HUES6 (cell line): ENCODE data around the gene CPAMD8.

Source experiments
- H3K27ac ChIP-seq: 2 replicates; pipeline ENCODE4 v1.7.0; 2013; ENCODE audit warnings: low read depth, mild to moderate bottlenecking, low read length, inconsistent platforms
- H3K27me3 ChIP-seq: 2 replicates; pipeline ENCODE4 v1.6.1; 2013; ENCODE audit warnings: low read length; ENCODE audit not compliant: control insufficient read depth, insufficient read depth
- H3K36me3 ChIP-seq: 2 replicates; pipeline ENCODE4 v1.6.1; 2013; ENCODE audit warnings: low read length; ENCODE audit not compliant: control insufficient read depth, insufficient read depth
- H3K4me1 ChIP-seq: 2 replicates; pipeline ENCODE4 v1.6.1; 2013; ENCODE audit warnings: low read length; ENCODE audit not compliant: control insufficient read depth, insufficient read depth
- H3K4me3 ChIP-seq: 2 replicates; pipeline ENCODE4 v1.5.1; 2013; ENCODE audit warnings: low read depth, low read length
- H3K9ac ChIP-seq: one replicate; pipeline ENCODE4 v1.6.1; 2013; ENCODE audit warnings: mild to moderate bottlenecking, low read length
- H3K9me3 ChIP-seq: 2 replicates; pipeline ENCODE4 v1.6.1; 2013; ENCODE audit warnings: low read depth, low read length; ENCODE audit not compliant: control insufficient read depth, insufficient read depth

Gene CPAMD8

DNA sequence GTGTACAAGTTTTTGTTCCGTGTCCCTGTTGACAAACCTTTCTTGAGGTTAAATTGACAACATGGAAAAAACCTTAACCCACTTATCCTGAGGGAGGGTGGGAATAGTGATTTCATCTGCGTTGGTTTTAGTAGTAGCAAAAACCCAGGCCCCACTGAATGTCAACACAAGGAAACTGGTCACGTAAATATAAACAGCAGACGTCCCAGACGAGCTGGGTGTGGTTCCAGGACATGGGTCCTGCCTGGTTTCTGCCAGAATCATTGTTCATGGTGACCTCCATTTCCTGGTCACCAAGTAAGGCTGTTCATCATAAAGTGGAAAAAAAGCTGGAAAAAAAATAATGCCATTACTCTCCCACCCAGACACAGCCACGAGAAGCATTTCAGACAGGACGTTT, 154.7 kb downstream of the CPAMD8 start:
- Histone ChIP-seq H3K9ac (no peak overlapping the region), H3K9me3 (no peaks in the 10 kb centered on the region), H3K27ac (no peak overlapping the region), H3K4me3 (no peak overlapping the region), H3K27me3 (no peaks in the 10 kb centered on the region), H3K36me3 (peaks cover 79% of the 10 kb centered on the region), H3K4me1 (no peaks in the 10 kb centered on the region)

DNA sequence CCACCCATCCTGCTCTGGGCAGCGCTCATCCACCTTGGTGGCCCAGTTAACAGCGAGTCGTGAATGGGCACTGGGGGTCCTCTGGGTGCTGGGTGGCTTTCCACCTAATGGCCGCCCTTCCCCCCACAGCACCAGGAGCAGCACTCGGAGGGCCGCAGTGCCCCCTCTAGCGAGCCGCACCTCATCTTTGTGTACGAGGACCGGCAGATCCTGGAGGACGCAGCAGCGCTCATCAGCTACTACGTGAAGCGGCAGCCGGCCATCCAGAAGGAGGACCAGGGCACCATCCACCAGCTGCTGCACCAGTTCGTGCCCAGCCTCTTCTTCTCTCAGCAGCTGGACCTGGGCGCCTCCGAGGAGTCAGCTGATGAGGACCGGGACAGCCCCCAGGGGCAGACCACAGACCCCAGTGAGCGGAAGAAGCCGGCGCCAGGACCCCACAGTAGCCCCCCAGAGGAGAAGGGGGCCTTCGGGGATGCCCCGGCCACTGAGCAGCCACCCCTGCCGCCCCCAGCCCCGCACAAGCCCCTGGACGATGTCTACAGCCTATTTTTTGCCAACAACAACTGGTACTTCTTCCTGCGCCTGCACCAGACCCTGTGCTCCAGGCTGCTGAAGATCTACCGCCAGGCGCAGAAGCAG, 157.2 kb downstream of the CPAMD8 start:
- Histone ChIP-seq H3K27me3 (no peaks in the 10 kb centered on the region), H3K9me3 (no peaks in the 10 kb centered on the region), H3K4me3 (no peak overlapping the region), H3K27ac (no peak overlapping the region), H3K4me1 (no peaks in the 10 kb centered on the region), H3K9ac (no peak overlapping the region), H3K36me3 (peaks cover 89% of the 10 kb centered on the region)

DNA sequence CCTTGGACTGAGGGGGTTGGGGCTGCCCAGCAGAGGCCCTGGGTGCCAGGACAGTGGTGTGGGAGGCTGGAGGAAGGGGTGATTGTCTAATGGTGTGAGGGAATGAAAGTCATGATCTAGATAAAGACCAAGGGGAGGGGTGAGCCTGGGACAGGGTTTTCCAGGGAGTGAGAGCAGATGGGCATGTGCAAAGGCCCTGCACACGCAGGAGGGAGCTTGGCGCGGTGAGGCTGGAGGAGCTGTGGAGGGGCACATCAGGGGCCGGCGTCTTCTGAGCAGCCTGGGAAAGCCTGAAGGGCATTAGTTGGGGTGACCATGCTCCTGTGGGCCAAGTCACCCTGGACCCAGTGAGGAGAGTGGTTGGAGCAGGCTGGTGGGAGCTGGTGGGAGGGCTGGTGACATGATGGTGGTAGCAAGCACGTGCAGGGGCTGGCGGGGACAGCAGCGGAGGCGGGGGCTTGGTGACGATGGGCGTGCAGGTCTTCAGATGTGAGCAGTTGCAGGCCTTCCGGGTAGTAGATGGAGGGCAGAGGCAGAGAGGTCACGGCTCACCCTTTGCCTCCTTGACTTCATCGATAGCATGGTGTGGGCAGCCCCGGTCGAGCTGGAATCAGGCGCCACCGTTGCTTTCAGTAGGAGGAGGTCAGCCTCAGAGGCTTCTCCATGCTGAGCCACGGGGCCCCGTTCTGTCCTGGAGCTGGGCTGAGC, 158.0 kb downstream of the CPAMD8 start:
- peaks cover 91% of the 10 kb centered on the region for H3K36me3 ChIP-seq
- no peak overlapping the region for H3K9ac ChIP-seq
- no peak overlapping the region for H3K27ac ChIP-seq
- no peaks in the 10 kb centered on the region for H3K4me1 ChIP-seq
- H3K9me3 ChIP-seq = no peaks in the 10 kb centered on the region
- H3K4me3 ChIP-seq = no peak overlapping the region
- no peaks in the 10 kb centered on the region for H3K27me3 ChIP-seq

DNA sequence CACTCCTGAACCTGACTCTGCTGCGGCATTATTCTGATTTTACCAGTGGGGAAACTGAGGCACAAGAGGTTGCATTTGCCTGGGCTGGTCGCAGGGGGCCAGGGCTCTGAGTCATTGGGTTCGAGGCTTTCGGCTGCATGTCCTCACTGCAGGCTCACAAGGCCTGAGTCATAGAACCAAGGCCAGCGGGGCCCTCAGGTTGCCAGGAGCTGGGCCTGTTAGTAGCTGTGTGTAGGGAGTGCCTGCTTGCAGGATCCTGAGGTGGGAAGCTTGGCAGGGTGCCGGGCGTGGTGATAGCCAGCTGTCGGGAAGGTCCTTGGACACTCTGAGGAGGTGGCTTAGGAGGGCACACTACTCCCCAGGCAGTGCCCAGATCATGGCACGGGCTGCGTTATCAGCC, 159.4 kb downstream of the CPAMD8 start:
- no peak overlapping the region for H3K27ac ChIP-seq
- H3K9ac ChIP-seq = no peak overlapping the region
- H3K4me3 ChIP-seq = no peak overlapping the region
- H3K27me3 ChIP-seq = no peaks in the 10 kb centered on the region
- no peaks in the 10 kb centered on the region for H3K4me1 ChIP-seq
- H3K36me3 ChIP-seq = peaks cover 95% of the 10 kb centered on the region
- H3K9me3 ChIP-seq = no peaks in the 10 kb centered on the region

DNA sequence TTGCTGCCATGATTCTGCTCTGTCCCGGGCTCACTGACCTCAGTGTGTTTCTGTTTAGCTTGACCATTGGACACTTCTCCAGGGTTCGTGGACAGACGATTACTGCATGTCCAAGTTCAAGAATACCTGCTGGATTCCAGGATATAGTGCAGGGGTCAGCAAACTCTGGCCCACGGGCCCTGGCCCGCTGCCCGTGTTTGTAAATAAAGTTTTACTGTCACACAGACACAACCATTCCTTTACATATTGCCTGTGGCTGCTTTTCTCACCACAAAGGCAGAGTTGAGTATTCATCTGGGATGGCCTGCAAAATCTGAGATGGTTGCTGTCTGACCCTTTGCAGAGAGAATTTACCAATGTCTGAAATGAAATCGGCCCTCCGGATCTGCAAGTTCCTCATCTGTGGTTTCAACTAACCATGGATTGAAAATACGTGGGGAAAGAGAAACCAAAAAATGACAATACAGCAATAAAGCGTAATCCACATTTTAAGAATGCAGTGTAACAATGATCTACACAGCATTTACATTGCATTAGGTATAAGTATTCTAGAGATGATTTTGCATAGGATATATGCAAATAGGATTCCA, 163.7 kb downstream of the CPAMD8 start:
- Histone ChIP-seq H3K27ac (no peak overlapping the region), H3K4me3 (no peak overlapping the region), H3K36me3 (peaks cover 72% of the 10 kb centered on the region), H3K27me3 (no peaks in the 10 kb centered on the region), H3K9ac (no peak overlapping the region), H3K9me3 (no peaks in the 10 kb centered on the region), H3K4me1 (no peaks in the 10 kb centered on the region)

DNA sequence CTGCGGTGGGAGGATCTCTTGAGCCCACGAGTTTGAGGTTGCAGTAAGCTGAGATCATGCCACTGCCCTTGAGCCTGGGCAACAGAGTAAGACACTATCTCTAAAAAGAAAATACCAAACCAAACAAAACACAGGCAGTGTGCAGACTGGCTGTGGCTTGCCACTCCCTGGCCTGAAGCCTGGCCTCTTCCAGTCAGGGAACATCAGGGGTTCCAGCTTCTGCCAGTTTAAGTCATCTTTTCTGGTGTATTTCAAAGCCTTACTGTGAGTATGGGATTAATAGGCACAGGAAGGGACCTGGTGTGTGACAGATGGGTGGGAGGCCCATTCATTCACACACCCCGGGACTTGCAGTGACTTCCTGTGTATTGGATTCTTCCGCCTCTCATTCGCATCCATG, 164.8 kb downstream of the CPAMD8 start:
- Histone ChIP-seq H3K4me3 (no peak overlapping the region), H3K27ac (no peak overlapping the region), H3K9me3 (no peaks in the 10 kb centered on the region), H3K36me3 (peaks cover 69% of the 10 kb centered on the region), H3K27me3 (no peaks in the 10 kb centered on the region), H3K9ac (no peak overlapping the region), H3K4me1 (no peaks in the 10 kb centered on the region)

DNA sequence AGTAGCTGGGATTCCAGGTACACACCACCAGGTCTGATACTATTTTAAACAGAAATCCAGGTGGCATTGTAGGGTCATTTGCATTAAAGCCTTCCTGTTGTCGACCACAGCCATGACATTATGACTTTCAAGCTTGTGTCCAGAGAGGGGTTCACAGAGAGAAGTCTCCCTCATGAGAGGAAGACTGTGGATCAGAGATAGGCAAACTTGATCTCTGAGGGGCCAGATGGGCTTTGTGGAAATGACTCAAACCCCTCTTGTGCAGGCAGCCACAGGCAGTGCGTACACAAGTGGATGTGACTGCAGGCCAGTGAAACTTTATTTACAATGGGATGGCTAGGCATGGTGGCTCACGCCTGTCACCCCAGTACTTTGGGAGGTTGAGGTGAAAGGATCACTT, 165.6 kb downstream of the CPAMD8 start:
- H3K27ac ChIP-seq = no peak overlapping the region
- peaks cover 69% of the 10 kb centered on the region for H3K36me3 ChIP-seq
- H3K9me3 ChIP-seq = no peaks in the 10 kb centered on the region
- H3K4me1 ChIP-seq = no peaks in the 10 kb centered on the region
- no peak overlapping the region for H3K4me3 ChIP-seq
- H3K27me3 ChIP-seq = no peaks in the 10 kb centered on the region
- H3K9ac ChIP-seq = no peak overlapping the region

DNA sequence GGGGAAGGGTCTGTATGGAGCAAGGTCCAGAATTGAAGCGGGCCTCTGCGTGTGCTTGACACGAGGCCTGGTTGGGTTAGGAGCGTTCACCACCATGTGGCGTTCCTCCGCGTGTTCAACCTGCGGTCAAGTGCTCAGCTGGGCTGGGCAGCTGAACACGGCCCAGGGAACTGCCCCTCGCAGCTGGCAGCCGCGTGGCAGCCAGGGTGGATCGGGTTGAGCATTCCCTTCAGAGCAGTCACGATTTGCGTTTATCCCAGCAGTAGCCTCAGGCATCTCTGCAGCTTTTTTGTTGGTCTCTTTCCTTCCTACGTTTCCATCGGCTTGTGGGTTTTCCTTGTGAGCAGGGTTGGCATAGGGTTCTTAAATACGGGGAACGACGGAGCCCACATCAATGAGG, 166.5 kb downstream of the CPAMD8 start:
- no peak overlapping the region for H3K4me3 ChIP-seq
- H3K4me1 ChIP-seq = no peaks in the 10 kb centered on the region
- H3K36me3 ChIP-seq = peaks cover 65% of the 10 kb centered on the region
- H3K9ac ChIP-seq = no peak overlapping the region
- no peak overlapping the region for H3K27ac ChIP-seq
- H3K9me3 ChIP-seq = no peaks in the 10 kb centered on the region
- no peaks in the 10 kb centered on the region for H3K27me3 ChIP-seq

DNA sequence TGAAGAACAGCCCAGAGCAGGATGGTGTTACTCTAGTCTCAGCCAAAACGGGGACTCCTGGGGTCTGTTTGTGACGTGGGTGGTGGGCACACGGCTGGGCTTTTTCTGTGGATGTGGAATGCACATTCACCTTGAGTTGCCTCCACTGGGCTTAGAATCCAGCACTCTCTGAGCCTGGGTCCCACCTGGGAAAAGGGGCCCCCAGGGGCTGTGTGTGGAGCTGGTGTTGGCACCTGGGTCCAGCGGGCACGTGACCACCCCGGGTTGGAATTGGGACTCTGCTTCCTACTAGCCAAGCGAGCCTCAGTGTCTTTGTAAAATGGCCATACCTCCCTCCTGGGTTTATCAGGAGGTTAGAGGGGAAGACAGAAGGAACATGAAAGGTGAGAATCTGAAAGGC, 167.0 kb downstream of the CPAMD8 start:
- Histone ChIP-seq H3K27me3 (no peaks in the 10 kb centered on the region), H3K4me3 (no peak overlapping the region), H3K9me3 (no peaks in the 10 kb centered on the region), H3K27ac (no peak overlapping the region), H3K4me1 (no peaks in the 10 kb centered on the region), H3K9ac (no peak overlapping the region), H3K36me3 (peaks cover 66% of the 10 kb centered on the region)

DNA sequence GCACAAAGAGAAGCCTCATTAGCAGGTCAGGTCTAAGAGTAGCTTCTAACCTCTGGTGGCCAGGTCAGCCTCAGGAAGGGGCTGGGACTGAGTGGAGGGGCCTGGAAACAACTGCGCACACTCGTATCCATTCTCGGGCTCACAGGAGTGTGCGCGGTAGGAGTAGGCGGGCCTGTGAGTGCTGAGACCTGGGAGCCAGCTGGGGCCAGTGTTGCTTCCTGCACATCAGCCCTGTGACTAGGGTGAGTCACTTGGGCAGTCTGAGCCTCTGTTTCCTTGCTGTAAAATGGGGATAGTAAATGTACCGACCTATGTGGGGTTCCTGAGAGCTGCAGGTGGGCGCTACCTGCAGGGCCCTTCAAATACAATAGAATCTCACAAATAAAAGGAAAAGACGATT, 170.5 kb downstream of the CPAMD8 start:
- no peak overlapping the region for H3K27ac ChIP-seq
- no peaks in the 10 kb centered on the region for H3K9me3 ChIP-seq
- H3K27me3 ChIP-seq = no peaks in the 10 kb centered on the region
- H3K4me3 ChIP-seq = no peak overlapping the region
- no peak overlapping the region for H3K9ac ChIP-seq
- H3K36me3 ChIP-seq = peaks cover 72% of the 10 kb centered on the region
- H3K4me1 ChIP-seq = no peaks in the 10 kb centered on the region

DNA sequence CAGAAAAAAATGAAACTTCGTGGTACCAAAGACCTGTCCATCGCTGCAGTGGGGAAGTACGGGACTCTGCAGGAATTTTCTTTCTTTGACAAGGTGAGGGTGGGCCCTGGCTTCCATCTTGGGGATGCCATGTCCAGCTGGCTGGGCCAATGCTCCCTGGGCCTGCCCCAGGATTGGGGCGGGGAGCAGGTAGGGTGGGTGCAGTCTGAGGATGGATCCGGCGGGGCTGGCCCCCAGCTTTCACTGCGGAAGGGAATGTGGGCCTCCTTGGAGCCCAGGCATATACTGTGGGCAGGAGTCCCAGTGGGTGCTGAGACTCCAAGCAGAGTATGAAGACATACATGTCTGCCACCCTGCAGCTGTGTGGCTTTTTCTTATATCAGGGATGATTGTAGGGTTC, 173.5 kb downstream of the CPAMD8 start:
- Histone ChIP-seq H3K27me3 (no peaks in the 10 kb centered on the region), H3K4me3 (no peak overlapping the region), H3K9ac (no peak overlapping the region), H3K9me3 (no peaks in the 10 kb centered on the region), H3K4me1 (no peaks in the 10 kb centered on the region), H3K27ac (no peak overlapping the region), H3K36me3 (peaks cover 92% of the 10 kb centered on the region)
